Duodenal mucosa (tissue), 2 donors: ENCODE results near the gene GCA.

Experiments
- H3K27ac ChIP-seq: one replicate; pipeline ENCODE4 v1.7.0; 2013; ENCODE audit warnings: low read depth, low read length
- H3K27me3 ChIP-seq, 2 donors: one replicate each; pipeline ENCODE4 v1.7.0; 2013; ENCODE audit warnings: low read length in 2 of 2, control low read depth in 1 of 2; ENCODE audit not compliant: insufficient read depth in 2 of 2, control insufficient read depth in 1 of 2
- H3K36me3 ChIP-seq, 2 donors: one replicate each; pipeline ENCODE4 v1.7.0; 2013; ENCODE audit warnings: low read length in 2 of 2, control low read depth in 1 of 2; ENCODE audit not compliant: insufficient read depth in 2 of 2, control insufficient read depth in 1 of 2
- H3K4me1 ChIP-seq, 2 donors: one replicate each; pipeline ENCODE4 v1.7.0; 2013; ENCODE audit warnings: low read length in 2 of 2, control low read depth in 1 of 2; ENCODE audit not compliant: insufficient read depth in 2 of 2, control insufficient read depth in 1 of 2
- H3K4me3 ChIP-seq, 2 donors: one replicate each; pipeline ENCODE4 v1.7.0; 2013; ENCODE audit warnings: low read length in 2 of 2, low read depth in 1 of 2
- H3K9ac ChIP-seq, 2 donors: one replicate each; pipeline ENCODE4 v1.7.0; 2013; ENCODE audit warnings: low read length in 2 of 2, low read depth in 1 of 2
- H3K9me3 ChIP-seq, 2 donors: one replicate each; pipeline ENCODE4 v1.7.0; 2013; ENCODE audit warnings: low read length in 2 of 2, control low read depth in 1 of 2; ENCODE audit not compliant: control insufficient read depth in 1 of 2

GCA gene

DNA sequence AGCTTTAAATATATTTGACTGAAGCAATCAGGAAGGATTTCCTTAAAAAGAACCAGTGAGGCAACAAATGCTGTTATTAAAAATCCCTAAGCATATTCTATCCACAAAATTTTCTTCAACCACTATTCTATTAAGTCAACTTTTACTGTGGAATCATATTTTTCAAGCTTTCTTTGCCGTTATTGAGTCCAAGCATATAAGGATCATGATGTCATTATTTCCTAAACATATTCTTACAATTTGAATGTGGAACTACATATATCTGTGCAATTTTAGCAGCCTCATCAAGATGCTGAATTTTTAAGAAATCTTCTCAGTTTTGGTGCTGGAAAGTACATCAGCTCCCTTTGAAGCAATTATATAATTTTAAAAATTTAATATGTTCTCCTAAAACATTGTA lies 31.1 kb upstream of the GCA start:
- H3K4me1 ChIP-seq = peaks cover 10 to 36% of the 10 kb centered on the region in 2 donors
- no peak overlapping the region for H3K27ac ChIP-seq
- no peak overlapping the region for H3K4me3 ChIP-seq
- peaks cover 3 to 10% of the 10 kb centered on the region in 2 donors for H3K36me3 ChIP-seq
- no peaks in the 10 kb centered on the region for H3K27me3 ChIP-seq
- H3K9me3 ChIP-seq = peaks cover 0 to 2% of the 10 kb centered on the region in 2 donors
- H3K9ac ChIP-seq = no peak overlapping the region

GRCh38 chr2:162315938-162316337 lies 28.0 kb upstream of the GCA start:
- H3K27me3 ChIP-seq = no peaks in the 10 kb centered on the region

GRCh38 chr2:162316590-162316989 lies 27.3 kb upstream of the GCA start:
- H3K36me3 ChIP-seq = peaks cover 0 to 3% of the 10 kb centered on the region in 2 donors
- peak overlapping the region; percentile 98 to 99 for H3K4me3 ChIP-seq
- peaks cover 0 to 2% of the 10 kb centered on the region in 2 donors for H3K9me3 ChIP-seq
- no peak overlapping the region for H3K9ac ChIP-seq
- peaks cover 19 to 57% of the 10 kb centered on the region in 2 donors for H3K4me1 ChIP-seq
- H3K27me3 ChIP-seq = no peaks in the 10 kb centered on the region
- no peak overlapping the region for H3K27ac ChIP-seq

More at GRCh38 chr2:162315938-162316337, 28.0 kb upstream of the GCA start:
- peak overlapping the region; percentile 98 to 99 for H3K4me3 ChIP-seq
- no peak overlapping the region for H3K9ac ChIP-seq
- peaks cover 0 to 3% of the 10 kb centered on the region in 2 donors for H3K36me3 ChIP-seq
- peaks cover 19 to 52% of the 10 kb centered on the region in 2 donors for H3K4me1 ChIP-seq
- peaks cover 0 to 2% of the 10 kb centered on the region in 2 donors for H3K9me3 ChIP-seq
- no peak overlapping the region for H3K27ac ChIP-seq

DNA sequence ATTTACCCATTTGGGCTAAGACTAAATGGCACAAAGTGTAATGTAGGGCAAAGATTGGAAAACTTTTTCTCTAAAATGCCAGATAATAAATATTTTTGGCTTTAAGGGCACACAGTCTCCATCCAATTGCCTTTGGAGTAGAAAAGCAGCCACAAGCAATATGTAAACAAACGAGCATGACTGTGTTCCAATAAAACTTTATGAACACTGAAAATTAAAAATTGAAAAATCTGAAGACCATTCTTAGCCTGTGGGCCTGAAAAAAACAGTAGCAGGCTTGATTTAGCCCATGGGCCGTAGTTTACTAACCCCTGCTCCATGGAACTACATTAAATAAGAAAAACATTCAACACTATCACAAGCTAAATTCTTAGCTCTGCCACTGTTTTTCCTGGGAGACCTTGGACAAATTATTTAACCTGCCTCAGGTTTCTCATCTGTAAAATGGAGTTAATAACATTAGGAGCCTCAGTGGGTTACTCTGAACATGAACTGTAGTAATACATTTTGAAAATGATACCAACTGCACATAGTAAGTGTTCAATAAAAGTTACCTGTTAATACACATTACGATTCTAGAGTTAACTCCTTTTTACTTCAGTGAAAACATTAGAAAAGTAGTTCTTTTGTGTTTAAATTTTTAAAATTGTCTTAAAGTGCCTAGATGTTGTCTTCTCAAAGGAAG lies 26.7 kb upstream of the GCA start:
- Histone ChIP-seq H3K4me1 (peaks cover 19 to 57% of the 10 kb centered on the region in 2 donors), H3K27ac (no peak overlapping the region), H3K9me3 (peaks cover 0 to 2% of the 10 kb centered on the region in 2 donors), H3K27me3 (no peaks in the 10 kb centered on the region), H3K4me3 (peak overlapping the region; percentile 98 to 99), H3K9ac (peak overlapping the region; percentile 94 to 96), H3K36me3 (peaks cover 0 to 3% of the 10 kb centered on the region in 2 donors)

DNA sequence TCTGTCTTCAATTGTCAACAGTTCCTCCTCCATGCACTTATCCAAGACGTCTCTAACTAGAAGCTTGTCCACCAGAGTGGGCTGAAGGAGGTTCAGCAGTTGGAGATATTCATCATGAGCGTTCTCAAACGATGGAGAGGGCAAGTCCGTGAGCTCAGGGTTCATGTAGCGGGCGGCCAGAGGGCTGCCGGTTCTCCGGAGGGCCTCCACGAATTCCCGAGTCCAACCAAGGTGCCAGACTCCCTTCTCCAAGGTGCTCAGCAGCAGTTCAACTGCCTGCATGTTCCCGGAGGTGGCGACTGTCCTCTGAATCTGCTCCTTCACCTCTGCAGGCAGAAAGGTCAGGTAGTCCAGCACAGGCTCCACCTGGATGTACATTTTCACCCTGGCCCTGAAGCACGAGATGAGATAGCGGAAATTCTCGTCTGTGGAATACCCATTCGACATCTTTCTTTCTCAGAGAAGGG lies 26.0 kb upstream of the GCA start:
- Histone ChIP-seq H3K27ac (peak overlapping the region; percentile 93), H3K4me1 (peaks cover 19 to 57% of the 10 kb centered on the region in 2 donors), H3K9ac (peak overlapping the region; percentile 94 to 96), H3K4me3 (peak overlapping the region; percentile 98 to 99), H3K27me3 (no peaks in the 10 kb centered on the region), H3K36me3 (peaks cover 0 to 3% of the 10 kb centered on the region in 2 donors), H3K9me3 (peaks cover 0 to 2% of the 10 kb centered on the region in 2 donors)

DNA sequence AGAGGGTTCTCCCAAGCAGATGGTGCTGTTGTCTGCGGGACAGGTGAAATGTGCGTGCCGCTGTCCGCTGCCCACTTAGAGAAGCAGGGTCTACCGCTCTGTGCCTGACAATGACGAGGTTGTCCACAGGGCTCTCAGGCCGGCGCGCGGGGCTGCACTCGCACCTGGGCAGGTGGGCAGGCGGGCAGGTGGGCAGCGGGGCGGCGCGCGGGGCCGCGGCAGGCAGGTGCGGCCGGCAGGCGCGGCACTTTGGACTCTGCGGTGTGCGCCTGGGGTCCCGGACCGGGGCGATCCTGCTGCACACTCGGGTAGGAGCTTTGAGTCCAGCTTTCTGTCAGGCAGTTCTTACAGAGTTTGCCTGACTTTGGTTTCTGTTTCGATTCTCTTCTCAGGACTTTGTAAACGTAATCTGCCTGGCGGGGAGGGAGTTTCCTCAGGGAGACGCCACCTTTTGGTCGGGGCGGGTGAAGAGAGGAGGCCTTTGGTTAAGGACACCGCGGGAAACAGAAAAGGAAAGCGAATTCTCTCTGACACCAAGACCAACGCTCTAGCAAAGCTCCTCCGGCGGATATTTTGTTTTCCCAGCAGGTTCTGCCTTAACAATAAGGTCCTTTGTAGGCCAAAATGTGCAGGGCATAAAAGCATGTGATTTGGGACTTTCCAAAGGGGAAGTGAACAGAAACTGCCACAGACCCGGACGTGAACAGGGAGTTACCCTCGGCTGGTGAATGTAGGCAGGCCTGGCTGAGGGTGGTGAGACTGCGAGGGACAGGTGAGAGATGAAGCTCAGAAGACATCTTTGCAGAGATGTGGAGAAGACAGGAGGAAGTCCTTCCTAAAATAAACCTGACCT lies 25.4 kb upstream of the GCA start, which contains the start of gene IFIH1:
Gene IFIH1, minus strand, starts transcription at position 357 of the 853 bp plus-strand sequence. CDS start 377 bp downstream, outside the sequence.
- peak within 1 kb of the TSS; percentile 94 to 96 for H3K9ac ChIP-seq
- H3K27me3 ChIP-seq = no peaks in the 10 kb centered on the region
- H3K27ac ChIP-seq = peak within 1 kb of the TSS; percentile 93
- peak within 1 kb of the TSS; percentile 98 to 99 for H3K4me3 ChIP-seq
- peaks cover 0 to 2% of the 10 kb centered on the region in 2 donors for H3K9me3 ChIP-seq
- peaks cover 0 to 3% of the 10 kb centered on the region in 2 donors for H3K36me3 ChIP-seq
- peaks cover 19 to 57% of the 10 kb centered on the region in 2 donors for H3K4me1 ChIP-seq

GRCh38 chr2:162320864-162321517 lies 22.9 kb upstream of the GCA start:
- no peak overlapping the region for H3K27ac ChIP-seq
- H3K4me3 ChIP-seq = no peak overlapping the region
- peaks cover 32 to 54% of the 10 kb centered on the region in 2 donors for H3K4me1 ChIP-seq
- no peaks in the 10 kb centered on the region for H3K36me3 ChIP-seq
- no peak overlapping the region for H3K9ac ChIP-seq
- H3K9me3 ChIP-seq = no peaks in the 10 kb centered on the region
- H3K27me3 ChIP-seq = no peaks in the 10 kb centered on the region

DNA sequence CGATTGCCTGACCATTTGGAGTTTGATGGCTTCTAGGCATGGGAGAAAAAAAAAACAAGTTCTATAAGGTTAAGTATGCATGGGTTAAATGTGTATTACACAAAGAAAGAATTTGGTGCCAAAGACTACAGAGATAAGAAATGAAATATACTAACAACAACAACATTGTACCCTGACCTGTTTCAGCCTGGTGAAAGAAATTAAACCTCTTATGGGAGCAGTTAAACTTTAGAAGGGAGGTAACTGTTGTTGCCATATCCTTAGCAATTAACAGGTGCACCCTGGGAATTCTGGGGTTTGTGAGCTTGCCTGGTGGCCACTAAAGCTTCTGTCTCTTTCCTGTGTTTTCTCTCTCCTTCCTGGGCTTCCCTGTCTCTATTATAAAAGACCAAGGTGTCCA lies 19.0 kb upstream of the GCA start:
- H3K4me3 ChIP-seq = no peak overlapping the region
- no peaks in the 10 kb centered on the region for H3K27me3 ChIP-seq
- no peak overlapping the region for H3K27ac ChIP-seq
- no peaks in the 10 kb centered on the region for H3K36me3 ChIP-seq
- no peaks in the 10 kb centered on the region for H3K9me3 ChIP-seq
- peaks cover 13 to 27% of the 10 kb centered on the region in 2 donors for H3K4me1 ChIP-seq
- H3K9ac ChIP-seq = peak overlapping the region in 1 of 2 donors; percentile 8

DNA sequence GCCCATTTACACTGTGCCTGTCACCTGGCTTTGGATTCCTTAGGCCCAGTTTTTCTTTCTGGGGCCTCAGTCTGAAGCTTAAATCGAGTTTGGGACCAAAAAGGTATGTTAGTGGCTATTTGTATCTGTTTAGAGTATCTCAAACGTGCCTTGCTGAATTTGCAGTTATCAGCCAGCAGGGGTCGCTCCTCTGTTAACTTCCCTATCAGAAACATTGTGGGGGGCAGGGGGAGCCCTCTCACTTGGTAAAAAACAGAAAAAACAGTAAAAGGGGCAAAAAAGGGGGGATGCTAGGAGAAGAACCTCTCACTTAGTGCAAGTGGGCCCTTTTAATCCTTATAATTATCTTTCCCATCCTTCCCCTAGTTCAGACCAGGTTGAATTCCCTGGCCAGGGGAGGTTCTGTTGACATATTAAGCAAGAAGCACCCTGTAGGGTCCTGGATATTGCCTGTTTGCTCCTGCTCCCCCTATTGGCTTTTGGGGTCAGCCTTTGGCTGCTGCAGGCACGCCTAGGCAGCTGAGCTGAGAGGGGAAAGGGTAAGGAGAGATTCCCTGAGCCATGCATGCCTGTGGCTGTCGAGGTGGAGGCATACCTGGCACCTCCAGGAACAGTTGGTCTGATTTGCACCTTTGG lies 16.7 kb upstream of the GCA start:
- Histone ChIP-seq H3K9ac (no peak overlapping the region), H3K36me3 (no peaks in the 10 kb centered on the region), H3K27me3 (no peaks in the 10 kb centered on the region), H3K27ac (no peak overlapping the region), H3K4me3 (no peak overlapping the region), H3K9me3 (no peaks in the 10 kb centered on the region), H3K4me1 (peaks cover 13 to 18% of the 10 kb centered on the region in 2 donors)
